GM12878 (cell line): Measurements from ENCODE around the gene FUBP1. TPM values are rescaled to one million over a fixed set of nuclear protein-coding genes. Genes with fewer than 3 reads are reported as not detected.

Source experiments
- CUX1 ChIP-seq: IDR thresholded peaks from 2 replicates; pipeline ENCODE4 v1.6.1; 2012; ENCODE audit warnings: improper control_type of control experiment, low read depth, low read length; ENCODE audit not compliant: insufficient replicate concordance
- EP300 ChIP-seq, 2 experiments: fragments of 150-350 bp in 1 of 2; IDR thresholded peaks; 2 replicates each; pipeline ENCODE4 v1.6.1; 2011 to 2012; ENCODE audit warnings: low read depth in 2 of 2, low read length in 2 of 2, borderline replicate concordance in 1 of 2, improper control_type of control experiment in 1 of 2, inconsistent platforms in 1 of 2; ENCODE audit not compliant: control insufficient read depth in 1 of 2
- EZH2 ChIP-seq: IDR thresholded peaks from 2 replicates; pipeline ENCODE4 v1.6.1; 2012; ENCODE audit warnings: low read depth, mild to moderate bottlenecking, control low read depth, inconsistent platforms, low read length, borderline replicate concordance; ENCODE audit not compliant: control insufficient read depth
- HDAC2 ChIP-seq: fragments of 200-600 bp; sonication (generic); IDR thresholded peaks from 2 replicates; pipeline ENCODE4 v1.6.1; 2017
- NFYA ChIP-seq: IDR thresholded peaks from 2 replicates; pipeline ENCODE4 v1.6.1; 2011; ENCODE audit warnings: low read depth, mild to moderate bottlenecking, low read length, improper control_type of control experiment, borderline replicate concordance
- NR2C1 ChIP-seq: fragments of 450-650 bp; IDR thresholded peaks from 2 replicates; pipeline ENCODE4 v1.6.1; 2017; ENCODE audit warnings: antibody characterized with exemption, mild to moderate bottlenecking, moderate library complexity
- PML ChIP-seq: IDR thresholded peaks from 2 replicates; pipeline ENCODE4 v1.6.1; 2012; ENCODE audit warnings: low read length, inconsistent platforms
- RB1 ChIP-seq: fragments of 450-650 bp; formaldehyde crosslinking; IDR thresholded peaks from 2 replicates; pipeline ENCODE4 v1.6.1; 2017; ENCODE audit warnings: mild to moderate bottlenecking, borderline replicate concordance
- RELA ChIP-seq: fragments of 450-650 bp; IDR thresholded peaks from 2 replicates; pipeline ENCODE4 v1.8.0; 2014; ENCODE audit warnings: borderline replicate concordance; ENCODE audit not compliant: partially characterized antibody
- STAT1 ChIP-seq: fragments of 450-650 bp; conservative IDR thresholded peaks from 2 replicates; pipeline ENCODE4 v1.6.1; 2014; ENCODE audit warnings: antibody characterized with exemption, mild to moderate bottlenecking
- SUZ12 ChIP-seq: fragments of 200-600 bp; sonication (generic); IDR thresholded peaks from one replicate; pipeline ENCODE4 v1.6.1; 2018; ENCODE audit warnings: antibody characterized with exemption, mild to moderate bottlenecking; ENCODE audit not compliant: unreplicated experiment
- TCF12 ChIP-seq: IDR thresholded peaks from 2 replicates; pipeline ENCODE4 v1.6.1; 2011; ENCODE audit warnings: low read depth, mild to moderate bottlenecking, low read length
- YBX1 ChIP-seq: fragments of 450-650 bp; IDR thresholded peaks from 2 replicates; pipeline ENCODE4 v1.6.1; 2016; ENCODE audit warnings: antibody characterized with exemption
- ZNF592 ChIP-seq: fragments of 450-650 bp; IDR thresholded peaks from 2 replicates; pipeline ENCODE4 v1.6.1; 2017; ENCODE audit warnings: mild to moderate bottlenecking, moderate library complexity
- polyA plus RNA-seq, 11 experiments: library from polyadenylated mRNA; depleted of rRNA in 4 of 11; unstranded in 6 of 11; stranded (reverse) in 5 of 11; fragments of >200 nt; fragmentation: Nextera tagmentation in 4 of 11; fragmentation: Illumina TruSeq in 1 of 11; extraction: Ambion mirVana in 4 of 11; extraction: Trizol in 1 of 11; gene quantifications; 1 replicate in 1 of 11; 2 replicates in 10 of 11; pipeline versions ENCODE4 v1.2.1 to v1.2.3, GENCODE V29; 2011 to 2016; ENCODE audit warnings: inconsistent platforms in 2 of 11, missing spikeins in 2 of 11, low read depth in 1 of 11
- total RNA-seq, 4 experiments: library from RNA; depleted of rRNA in 3 of 4; stranded (reverse); fragments of >200 nt in 3 of 4; fragmentation: Illumina TruSeq in 1 of 4; extraction: Trizol in 1 of 4; gene quantifications; 2 replicates each; pipeline versions ENCODE4 v1.2.1 to v1.2.3, GENCODE V29; 2013 to 2021
- TF ChIP-seq, protein P1 (sequence below): IDR thresholded peaks from 2 replicates; pipeline ENCODE4 v1.6.1; 2012; ENCODE audit warnings: low read depth, low read length, improper control_type of control experiment
- TF ChIP-seq, protein P2 (sequence below): IDR thresholded peaks from 2 replicates; pipeline ENCODE4 v1.6.1; 2012; ENCODE audit warnings: low read depth, low read length, improper control_type of control experiment

The FUBP1 gene
- total and polyA plus RNA-seq, 10 of the 15 experiments (the other 5 are each of a cell fraction or from before 2014, with no cell fraction given) = 110 to 343 (median 191) TPM

GRCh38 chr1:78003882-78004718 is 25.2 kb upstream of the FUBP1 start (continued):
- no peak for TF ChIP-seq STAT1
- TF ChIP-seq, protein P1, sequence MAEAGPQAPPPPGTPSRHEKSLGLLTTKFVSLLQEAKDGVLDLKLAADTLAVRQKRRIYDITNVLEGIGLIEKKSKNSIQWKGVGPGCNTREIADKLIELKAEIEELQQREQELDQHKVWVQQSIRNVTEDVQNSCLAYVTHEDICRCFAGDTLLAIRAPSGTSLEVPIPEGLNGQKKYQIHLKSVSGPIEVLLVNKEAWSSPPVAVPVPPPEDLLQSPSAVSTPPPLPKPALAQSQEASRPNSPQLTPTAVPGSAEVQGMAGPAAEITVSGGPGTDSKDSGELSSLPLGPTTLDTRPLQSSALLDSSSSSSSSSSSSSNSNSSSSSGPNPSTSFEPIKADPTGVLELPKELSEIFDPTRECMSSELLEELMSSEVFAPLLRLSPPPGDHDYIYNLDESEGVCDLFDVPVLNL = no peak
- no peak for TF ChIP-seq RELA
- peak; percentile 100 for TF ChIP-seq PML
- TF ChIP-seq CUX1 = peak; percentile 93
- TF ChIP-seq SUZ12 = no peak
- TF ChIP-seq RB1 = peak; percentile 33; the same call in 1 of the 2 replicates
- peak; percentile 84; the same call in 1 of the 2 replicates for TF ChIP-seq ZNF592
- TF ChIP-seq, protein P2, sequence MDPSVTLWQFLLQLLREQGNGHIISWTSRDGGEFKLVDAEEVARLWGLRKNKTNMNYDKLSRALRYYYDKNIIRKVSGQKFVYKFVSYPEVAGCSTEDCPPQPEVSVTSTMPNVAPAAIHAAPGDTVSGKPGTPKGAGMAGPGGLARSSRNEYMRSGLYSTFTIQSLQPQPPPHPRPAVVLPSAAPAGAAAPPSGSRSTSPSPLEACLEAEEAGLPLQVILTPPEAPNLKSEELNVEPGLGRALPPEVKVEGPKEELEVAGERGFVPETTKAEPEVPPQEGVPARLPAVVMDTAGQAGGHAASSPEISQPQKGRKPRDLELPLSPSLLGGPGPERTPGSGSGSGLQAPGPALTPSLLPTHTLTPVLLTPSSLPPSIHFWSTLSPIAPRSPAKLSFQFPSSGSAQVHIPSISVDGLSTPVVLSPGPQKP = no peak
- TF ChIP-seq HDAC2 = no peak
- no peak for TF ChIP-seq YBX1
- peak; percentile 59; the same call in 1 of the 2 replicates for TF ChIP-seq TCF12
- no peak for TF ChIP-seq NFYA
- peak in 1 of 2 experiments; percentile 28; a peak in 1 of 4 replicates for TF ChIP-seq EP300 (IDR thresholded peaks at IDR 0.05; ENCODE audit: borderline replicate concordance in 1 of 2, control insufficient read depth in 1 of 2, low read depth in 2 of 2, low read length in 2 of 2)
- TF ChIP-seq NR2C1 = no peak
- TF ChIP-seq EZH2 = no peak
